Dermis microvascular lymphatic vessel endothelial cell (primary cell): ENCODE measurements around the gene SLC26A11. TPM values are rescaled to one million over a fixed set of nuclear protein-coding genes. Genes with fewer than 3 reads are reported as not detected.

ENCODE experiments used
- total RNA-seq: library from RNA; depleted of rRNA; stranded (reverse); fragments of >200 nt; gene quantifications from 2 replicates; pipeline ENCODE4 v1.2.1, GENCODE V29; 2014

The SLC26A11 gene
- total RNA-seq, 1 donor from 2014 or later = 5.5 TPM

Other genes with a start within 250 kb of the SLC26A11 start
- 29.1 and 64.5 TPM in 2 replicates for gene TBC1D16, start 184.6 kb upstream of the SLC26A11 start, total RNA-seq
- 0.90 and 2.1 TPM in 2 replicates for gene CCDC40, start 183.8 kb upstream of the SLC26A11 start, total RNA-seq
- 5.9 and 30.7 TPM in 2 replicates for gene GAA, start 118.8 kb upstream of the SLC26A11 start, total RNA-seq
- gene EIF4A3, start 73.3 kb upstream of the SLC26A11 start, total RNA-seq = 88.3 and 110 TPM in 2 replicates
- gene CARD14, start 50.4 kb upstream of the SLC26A11 start, total RNA-seq = 0.39 and 0.63 TPM in 2 replicates
- 7.7 and 16.8 TPM in 2 replicates for gene SGSH, start 94 bp upstream of the SLC26A11 start, total RNA-seq
- 63.0 and 81.2 TPM in 2 replicates for gene RNF213, start 40.4 kb downstream of the SLC26A11 start, total RNA-seq
- gene ENDOV, start 194.7 kb downstream of the SLC26A11 start, total RNA-seq = 19.6 and 26.9 TPM in 2 replicates